Ascending aorta (tissue), 2 donors: ENCODE data around the gene APBA2. TPM values are rescaled to one million over a fixed set of nuclear protein-coding genes. Genes with fewer than 3 reads are reported as not detected.
A peak's percentile ranks its signal among the peaks of the same experiment; 100 is the strongest.

Source experiments
- DNase-seq, 2 donors: peaks; one replicate each; pipeline ENCODE4 v3.0.0-alpha.2; 2019; ENCODE audit warnings: low spot score in 2 of 2
- H3K27ac ChIP-seq, 2 donors: fragments of 200-600 bp; sonication (generic); one replicate each; pipeline ENCODE4 v1.5.1; 2016 to 2017; ENCODE audit warnings: mild to moderate bottlenecking in 1 of 2
- H3K27me3 ChIP-seq: fragments of 200-600 bp; sonication (generic); one replicate; pipeline ENCODE4 v1.5.1; 2017
- H3K36me3 ChIP-seq, 2 donors: fragments of 200-600 bp; sonication (generic); one replicate each; pipeline ENCODE4 v1.5.1; 2016
- H3K4me1 ChIP-seq, 2 donors: fragments of 200-600 bp; sonication (generic); one replicate each; pipeline ENCODE4 v1.5.1; 2016 to 2017; ENCODE audit warnings: mild to moderate bottlenecking in 1 of 2
- H3K4me3 ChIP-seq, 2 donors: fragments of 200-600 bp; sonication (generic); one replicate each; pipeline ENCODE4 v1.5.1; 2016 to 2017; ENCODE audit warnings: mild to moderate bottlenecking in 1 of 2
- H3K9me3 ChIP-seq, 2 donors: fragments of 200-600 bp; sonication (generic); one replicate each; pipeline ENCODE4 v1.5.1; 2016
- CTCF ChIP-seq, 3 experiments: fragments of 200-600 bp in 2 of 3; fragments of 450-650 bp in 1 of 3; sonication (generic) in 2 of 3; IDR thresholded peaks; one replicate each; pipeline ENCODE4 v1.5.1; 2016 to 2019; ENCODE audit warnings: antibody characterized with exemption in 3 of 3, mild to moderate bottlenecking in 1 of 3, moderate library complexity in 1 of 3
- intact Hi-C: fragments of 100-400 bp; cut with DNase I; formaldehyde crosslinking; loops from one replicate; pipeline ENCODE4 v1.15.1; 2023
- total RNA-seq: library from RNA; depleted of rRNA; stranded (reverse); fragments of >200 nt; gene quantifications from one replicate; pipeline ENCODE4 v1.1.0, GENCODE V29; 2016

APBA2 gene
- total RNA-seq, 1 donor from 2014 or later: 2.4 TPM

- DNase-seq: no peak
- TF ChIP-seq CTCF (IDR thresholded peaks at IDR 0.05): no peak
- Histone ChIP-seq H3K4me1 (peaks cover 0 to 5% of the 10 kb centered on the region in 2 donors), H3K27me3 (no peaks in the 10 kb centered on the region), H3K27ac (no peak overlapping the region), H3K36me3 (no peaks in the 10 kb centered on the region), H3K4me3 (peak overlapping the region; percentile 48 to 65), H3K9me3 (no peaks in the 10 kb centered on the region)
- intact Hi-C loops: no loop called here
Measured at GRCh38 chr15:29114221-29115092, 228.7 kb downstream of the APBA2 start.

- H3K4me3 ChIP-seq: peak overlapping the region; percentile 48 to 65
- H3K36me3 ChIP-seq: no peaks in the 10 kb centered on the region
- no peaks in the 10 kb centered on the region for H3K9me3 ChIP-seq
- peaks cover 0 to 5% of the 10 kb centered on the region in 2 donors for H3K4me1 ChIP-seq
- H3K27ac ChIP-seq: no peak overlapping the region
- no peaks in the 10 kb centered on the region for H3K27me3 ChIP-seq
- peak in 1 of 3 experiments; percentile 52 for TF ChIP-seq CTCF (IDR thresholded peaks at IDR 0.05)
- intact Hi-C loops: no loop called here
- no peak for DNase-seq
Measured at GRCh38 chr15:29115093-29115991, 229.6 kb downstream of the APBA2 start.

GRCh38 chr15:29116970-29117700 lies 231.4 kb downstream of the APBA2 start:
- Histone ChIP-seq H3K4me3 (no peak overlapping the region), H3K27me3 (no peaks in the 10 kb centered on the region), H3K9me3 (no peaks in the 10 kb centered on the region), H3K36me3 (no peaks in the 10 kb centered on the region), H3K4me1 (peaks cover 0 to 5% of the 10 kb centered on the region in 2 donors), H3K27ac (no peak overlapping the region)
- TF ChIP-seq CTCF (IDR thresholded peaks at IDR 0.05): no peak
- intact Hi-C loops: no loop called here
- no peak for DNase-seq

GRCh38 chr15:29117778-29118177 lies 232.0 kb downstream of the APBA2 start:
- TF ChIP-seq CTCF (IDR thresholded peaks at IDR 0.05): no peak
- H3K27me3 ChIP-seq: no peaks in the 10 kb centered on the region
- H3K4me3 ChIP-seq: no peak overlapping the region
- peaks cover 0 to 5% of the 10 kb centered on the region in 2 donors for H3K4me1 ChIP-seq
- H3K36me3 ChIP-seq: no peaks in the 10 kb centered on the region
- intact Hi-C loops: no loop called here
- H3K27ac ChIP-seq: no peak overlapping the region
- no peak for DNase-seq
- no peaks in the 10 kb centered on the region for H3K9me3 ChIP-seq

- intact Hi-C loops: no loop called here
- DNase-seq: no peak
- no peaks in the 10 kb centered on the region for H3K36me3 ChIP-seq
- H3K4me3 ChIP-seq: no peak overlapping the region
- no peak overlapping the region for H3K27ac ChIP-seq
- H3K9me3 ChIP-seq: no peaks in the 10 kb centered on the region
- no peak for TF ChIP-seq CTCF (IDR thresholded peaks at IDR 0.05)
- H3K4me1 ChIP-seq: peaks cover 0 to 5% of the 10 kb centered on the region in 2 donors
- H3K27me3 ChIP-seq: no peaks in the 10 kb centered on the region
Measured at GRCh38 chr15:29119847-29120246, 234.1 kb downstream of the APBA2 start.
